Left lung (tissue), 10 donors: ENCODE results near the gene SLC7A8. TPM values are rescaled to one million over a fixed set of nuclear protein-coding genes. Genes with fewer than 3 reads are reported as not detected.
A peak's percentile ranks its signal among the peaks of the same experiment; 100 is the strongest.

ENCODE experiments used
- ATAC-seq: fragments of 200-7000 bp; cut with Tn5 transposase; one replicate; pipeline ENCODE4 v1.9.1; 2020; ENCODE audit warnings: moderate library complexity
- DNase-seq, 4 donors: peaks; one replicate each; pipeline ENCODE4 v3.0.0-alpha.2; 2013 to 2020
- H3K27ac ChIP-seq, 2 donors: fragments of 200-600 bp; sonication (generic) in 1 of 2; one replicate each; pipeline versions ENCODE4 v1.5.0 to v1.8.0; 2020 to 2021
- H3K27me3 ChIP-seq, 2 donors: fragments of 200-600 bp; sonication (generic) in 1 of 2; one replicate each; pipeline versions ENCODE4 v1.5.0 to v1.8.0; 2020 to 2021
- H3K36me3 ChIP-seq, 2 donors: fragments of 200-600 bp; sonication (generic) in 1 of 2; one replicate each; pipeline versions ENCODE4 v1.5.0 to v1.8.0; 2020 to 2021
- H3K4me1 ChIP-seq, 2 donors: fragments of 200-600 bp; one replicate each; pipeline ENCODE4 v1.8.0; 2021
- H3K4me3 ChIP-seq, 2 donors: fragments of 200-600 bp; sonication (generic) in 1 of 2; one replicate each; pipeline versions ENCODE4 v1.5.0 to v1.8.0; 2020 to 2021; ENCODE audit warnings: mild to moderate bottlenecking in 1 of 2
- H3K9me3 ChIP-seq, 2 donors: fragments of 200-600 bp; sonication (generic) in 1 of 2; one replicate each; pipeline versions ENCODE4 v1.5.0 to v1.8.0; 2020 to 2021
- CTCF ChIP-seq, 2 donors: fragments of 200-600 bp; sonication (generic) in 1 of 2; IDR thresholded peaks; one replicate each; pipeline versions ENCODE4 v1.5.0 to v1.8.0; 2021; ENCODE audit warnings: antibody characterized with exemption in 2 of 2
- intact Hi-C, 2 donors: fragments of 100-400 bp; cut with DNase I; formaldehyde crosslinking; loops; one replicate each; pipeline versions ENCODE4 v1.11.2 to v1.14.2; 2022
- polyA plus RNA-seq, 6 donors: library from polyadenylated mRNA; unstranded; fragments of 120-200 nt; gene quantifications; one replicate each; pipeline ENCODE4 v1.2.1, GENCODE V29; 2013; ENCODE audit not compliant: insufficient read length in 6 of 6
- total RNA-seq, 2 donors: library from RNA; stranded (reverse); fragmentation: NEBNext Ultra II Directional; extraction: Animal tissue kit (Norgen Biotek cat#: 25700); gene quantifications; one replicate each; pipeline ENCODE4 v1.2.1, GENCODE V29; 2021
- donor health status: DM: no; HTN: yes; CAD: no.
- donor health status: DM: no; HTN: no; CAD: no.

Gene SLC7A8
- total and polyA plus RNA-seq, 8 donors: 38.5 to 153 (median 124) TPM

GRCh38 chr14:23115039-23115731, 68.3 kb downstream of the SLC7A8 start:
- H3K27ac ChIP-seq: peak overlapping the region in 1 of 2 donors; percentile 63
- TF ChIP-seq CTCF (IDR thresholded peaks at IDR 0.05): no peak
- H3K27me3 ChIP-seq: peaks cover 0 to 12% of the 10 kb centered on the region in 2 donors
- H3K4me3 ChIP-seq: no peak overlapping the region
- ATAC-seq (peak; percentile 80), DNase-seq (peak in 1 of 4 donors; percentile 63)
- peaks cover 8 to 62% of the 10 kb centered on the region in 2 donors for H3K4me1 ChIP-seq
- no peaks in the 10 kb centered on the region for H3K36me3 ChIP-seq
- intact Hi-C loops: no loop called here
- H3K9me3 ChIP-seq: no peaks in the 10 kb centered on the region

- no peak for TF ChIP-seq CTCF (IDR thresholded peaks at IDR 0.05)
- no peak for DNase-seq
- intact Hi-C loops: no loop called here
Measured at GRCh38 chr14:23114669-23115038, 68.8 kb downstream of the SLC7A8 start.

GRCh38 chr14:23114120-23114458, 69.4 kb downstream of the SLC7A8 start:
- H3K27me3 ChIP-seq: peaks cover 0 to 12% of the 10 kb centered on the region in 2 donors
- no peaks in the 10 kb centered on the region for H3K9me3 ChIP-seq
- no peak for ATAC-seq
- DNase-seq: no peak
- peaks cover 8 to 51% of the 10 kb centered on the region in 2 donors for H3K4me1 ChIP-seq
- intact Hi-C loops: no loop called here
- H3K4me3 ChIP-seq: no peak overlapping the region
- TF ChIP-seq CTCF (IDR thresholded peaks at IDR 0.05): no peak
- peak overlapping the region in 1 of 2 donors; percentile 63 for H3K27ac ChIP-seq
- H3K36me3 ChIP-seq: no peaks in the 10 kb centered on the region

More at GRCh38 chr14:23114669-23115038, 68.8 kb downstream of the SLC7A8 start:
- Histone ChIP-seq H3K4me1 (peaks cover 8 to 56% of the 10 kb centered on the region in 2 donors), H3K4me3 (no peak overlapping the region), H3K9me3 (no peaks in the 10 kb centered on the region), H3K27me3 (peaks cover 0 to 12% of the 10 kb centered on the region in 2 donors), H3K36me3 (no peaks in the 10 kb centered on the region), H3K27ac (peak overlapping the region in 1 of 2 donors; percentile 63)
- peak; percentile 47 for ATAC-seq

GRCh38 chr14:23113431-23114119, 69.9 kb downstream of the SLC7A8 start:
- DNase-seq: peak in 2 of 4 donors; percentile 71 to 91

More at GRCh38 chr14:23113431-23114119, 69.9 kb downstream of the SLC7A8 start:
- intact Hi-C loops: no loop called here
- peak overlapping the region in 1 of 2 donors; percentile 63 for H3K27ac ChIP-seq
- no peaks in the 10 kb centered on the region for H3K9me3 ChIP-seq
- H3K4me1 ChIP-seq: peaks cover 8 to 47% of the 10 kb centered on the region in 2 donors
- no peak for TF ChIP-seq CTCF (IDR thresholded peaks at IDR 0.05)
- peaks cover 0 to 12% of the 10 kb centered on the region in 2 donors for H3K27me3 ChIP-seq
- no peaks in the 10 kb centered on the region for H3K36me3 ChIP-seq
- ATAC-seq: peak; percentile 5
- H3K4me3 ChIP-seq: no peak overlapping the region
